ENCODE results near the gene CTLA4. TPM values are rescaled to one million over a fixed set of nuclear protein-coding genes. Genes with fewer than 3 reads are reported as not detected.
"Not testable (repeated sequence)": the region's sequence is repeated elsewhere in the genome, so short reads cannot be mapped to it uniquely, and the experiment has no call there.

CTLA4 gene
- total RNA-seq, 4 donors from 2014 or later, result not detected

- DNase-seq (no peak), ATAC-seq (no peak)
- in situ Hi-C loops (cut with MboI; ENCODE audit: low sequenced_read_pairs in 4 of 4), result no loop called here
- Histone ChIP-seq H3K9me3 (no peaks in the 10 kb centered on the region), H3K36me3 (no peaks in the 10 kb centered on the region), H3K27ac (no peak overlapping the region), H3K27me3 (no peaks in the 10 kb centered on the region), H3K4me3 (no peak overlapping the region), H3K4me1 (no peaks in the 10 kb centered on the region)
- TF ChIP-seq CTCF (IDR thresholded peaks at IDR 0.05 in 4 of 5, conservative IDR thresholded peaks at IDR 0.05 in 1 of 5), result no peak
- no peak for TF ChIP-seq POLR2A (IDR thresholded peaks at IDR 0.05)
- intact Hi-C loops (cut with DNase I; ENCODE audit: low total_unique reads), result no loop called here
Observed at GRCh38 chr2:203875471-203875870, 7.9 kb downstream of the CTLA4 start.

DNA sequence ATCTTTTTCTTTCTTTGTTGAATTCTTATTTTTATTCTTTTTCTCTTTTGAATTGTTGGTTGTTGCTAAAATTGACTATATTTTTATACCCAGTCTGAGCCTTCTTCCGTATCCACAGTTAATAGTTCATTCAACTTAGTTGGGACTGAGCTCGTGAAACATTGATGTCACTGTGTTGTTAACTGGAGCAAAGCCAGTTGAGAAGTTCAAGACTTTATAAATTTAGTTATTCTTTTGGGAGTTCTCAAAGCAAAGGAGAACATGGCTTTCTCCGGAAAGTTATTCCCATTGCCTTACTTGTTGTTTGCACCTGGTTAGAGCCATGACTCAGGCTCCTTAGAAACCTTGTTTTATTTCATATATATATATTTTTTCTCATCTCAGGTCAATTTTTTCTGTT, 8.8 kb downstream of the CTLA4 start:
- H3K4me1 ChIP-seq, result no peaks in the 10 kb centered on the region
- intact Hi-C loops (cut with DNase I; ENCODE audit: low total_unique reads) (no loop called here), in situ Hi-C loops (cut with MboI; ENCODE audit: low sequenced_read_pairs in 4 of 4) (no loop called here)
- ATAC-seq (peak; percentile 21 to 65), DNase-seq (no peak)
- H3K27ac ChIP-seq, result peak overlapping the region in 1 of 4 donors; percentile 0
- H3K27me3 ChIP-seq, result no peaks in the 10 kb centered on the region
- H3K4me3 ChIP-seq, result no peak overlapping the region
- no peaks in the 10 kb centered on the region for H3K9me3 ChIP-seq
- no peaks in the 10 kb centered on the region for H3K36me3 ChIP-seq
- TF ChIP-seq POLR2A (IDR thresholded peaks at IDR 0.05), result no peak
- no peak for TF ChIP-seq CTCF (IDR thresholded peaks at IDR 0.05 in 4 of 5, conservative IDR thresholded peaks at IDR 0.05 in 1 of 5)

DNA sequence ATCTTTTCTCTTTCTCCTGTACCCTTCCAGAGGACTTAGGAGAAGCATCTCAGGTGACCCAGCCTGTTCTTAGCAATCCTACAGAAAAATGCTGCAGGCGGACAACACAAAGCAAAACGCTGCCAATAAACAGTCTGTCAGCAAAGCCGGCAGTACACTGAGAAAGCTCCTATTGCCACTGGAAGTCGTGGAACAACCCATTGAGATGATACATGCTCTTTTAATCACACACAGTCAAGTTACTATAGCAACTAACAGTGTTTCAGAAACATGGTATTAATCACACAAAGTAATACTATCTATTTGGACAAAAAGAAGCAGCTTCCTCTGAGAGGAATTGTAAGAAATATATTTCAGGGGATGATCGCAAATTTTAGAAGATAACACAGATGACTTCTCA, 10.5 kb downstream of the CTLA4 start:
- in situ Hi-C loops (cut with MboI; ENCODE audit: low sequenced_read_pairs in 4 of 4), result no loop called here
- Histone ChIP-seq H3K36me3 (no peaks in the 10 kb centered on the region), H3K27ac (no peak overlapping the region), H3K27me3 (no peaks in the 10 kb centered on the region), H3K9me3 (no peaks in the 10 kb centered on the region), H3K4me3 (no peak overlapping the region), H3K4me1 (no peaks in the 10 kb centered on the region)
- TF ChIP-seq POLR2A (IDR thresholded peaks at IDR 0.05) (no peak), CTCF (IDR thresholded peaks at IDR 0.05 in 4 of 5, conservative IDR thresholded peaks at IDR 0.05 in 1 of 5) (no peak)
- intact Hi-C loops (cut with DNase I; ENCODE audit: low total_unique reads), result no loop called here
- no peak for ATAC-seq
- no peak for DNase-seq

- Histone ChIP-seq H3K4me1 (no peaks in the 10 kb centered on the region), H3K9me3 (no peaks in the 10 kb centered on the region), H3K27me3 (no peaks in the 10 kb centered on the region), H3K4me3 (no peak overlapping the region), H3K27ac (no peak overlapping the region), H3K36me3 (no peaks in the 10 kb centered on the region)
- intact Hi-C loops (cut with DNase I; ENCODE audit: low total_unique reads), result no loop called here
- no peak for TF ChIP-seq POLR2A (IDR thresholded peaks at IDR 0.05)
- no peak for TF ChIP-seq CTCF (IDR thresholded peaks at IDR 0.05 in 4 of 5, conservative IDR thresholded peaks at IDR 0.05 in 1 of 5)
- DNase-seq (no peak), ATAC-seq (no peak)
- in situ Hi-C loops (cut with MboI; ENCODE audit: low sequenced_read_pairs in 4 of 4), result no loop called here
Observed at GRCh38 chr2:203880557-203881125, 13.1 kb downstream of the CTLA4 start.

DNA sequence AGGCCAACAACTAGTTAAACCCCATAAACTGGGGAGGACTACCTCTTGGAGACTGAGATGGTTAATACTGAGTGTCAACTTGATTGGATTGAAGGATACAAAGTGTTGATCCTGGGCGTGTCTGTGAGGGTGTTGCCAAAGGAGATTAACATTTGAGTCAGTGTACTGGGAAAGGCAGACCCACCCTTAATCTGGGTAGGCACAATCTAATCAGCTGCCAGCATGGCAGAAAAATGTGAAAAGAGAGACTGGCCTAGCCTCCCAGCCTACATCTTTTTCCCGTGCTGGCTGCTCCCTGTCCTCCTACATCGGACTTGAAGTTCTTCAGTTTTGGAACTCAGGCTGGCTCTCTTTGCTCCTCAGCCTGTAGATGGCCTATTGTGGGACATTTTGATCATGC, 13.6 kb downstream of the CTLA4 start:
- ATAC-seq; H3K27ac ChIP-seq; H3K4me1 ChIP-seq; H3K4me3 ChIP-seq; DNase-seq; in situ Hi-C loops (cut with MboI; ENCODE audit: low sequenced_read_pairs in 4 of 4); H3K36me3 ChIP-seq; intact Hi-C loops (cut with DNase I; ENCODE audit: low total_unique reads); H3K27me3 ChIP-seq; H3K9me3 ChIP-seq: not testable (repeated sequence)

Measured in gastrocnemius medialis (tissue), 4 donors.